Vagina (tissue), 2 donors: ENCODE data around the gene SYNE1.

Experiments used
- POLR2A ChIP-seq, 2 donors: fragments of 450-650 bp; IDR thresholded peaks; one replicate each; pipeline ENCODE4 v1.6.1; 2017; ENCODE audit warnings: antibody characterized with exemption in 2 of 2, mild to moderate bottlenecking in 2 of 2, moderate library complexity in 2 of 2
- POLR2AphosphoS5 ChIP-seq, 2 donors: sonication (generic); formaldehyde crosslinking; IDR thresholded peaks; one replicate each; pipeline ENCODE4 v1.9.0; 2017; ENCODE audit warnings: antibody characterized with exemption in 2 of 2, mild to moderate bottlenecking in 2 of 2, low read depth in 1 of 2; ENCODE audit not compliant: insufficient read depth in 1 of 2
- TF ChIP-seq, protein P1 (sequence below), 3 experiments: fragments of 450-650 bp in 2 of 3; fragments of 200-600 bp in 1 of 3; sonication (generic) in 1 of 3; IDR thresholded peaks; one replicate each; pipeline ENCODE4 v1.5.1; 2017 to 2019; ENCODE audit warnings: antibody characterized with exemption in 3 of 3, mild to moderate bottlenecking in 2 of 3, moderate library complexity in 2 of 3

- TF ChIP-seq, protein P1, sequence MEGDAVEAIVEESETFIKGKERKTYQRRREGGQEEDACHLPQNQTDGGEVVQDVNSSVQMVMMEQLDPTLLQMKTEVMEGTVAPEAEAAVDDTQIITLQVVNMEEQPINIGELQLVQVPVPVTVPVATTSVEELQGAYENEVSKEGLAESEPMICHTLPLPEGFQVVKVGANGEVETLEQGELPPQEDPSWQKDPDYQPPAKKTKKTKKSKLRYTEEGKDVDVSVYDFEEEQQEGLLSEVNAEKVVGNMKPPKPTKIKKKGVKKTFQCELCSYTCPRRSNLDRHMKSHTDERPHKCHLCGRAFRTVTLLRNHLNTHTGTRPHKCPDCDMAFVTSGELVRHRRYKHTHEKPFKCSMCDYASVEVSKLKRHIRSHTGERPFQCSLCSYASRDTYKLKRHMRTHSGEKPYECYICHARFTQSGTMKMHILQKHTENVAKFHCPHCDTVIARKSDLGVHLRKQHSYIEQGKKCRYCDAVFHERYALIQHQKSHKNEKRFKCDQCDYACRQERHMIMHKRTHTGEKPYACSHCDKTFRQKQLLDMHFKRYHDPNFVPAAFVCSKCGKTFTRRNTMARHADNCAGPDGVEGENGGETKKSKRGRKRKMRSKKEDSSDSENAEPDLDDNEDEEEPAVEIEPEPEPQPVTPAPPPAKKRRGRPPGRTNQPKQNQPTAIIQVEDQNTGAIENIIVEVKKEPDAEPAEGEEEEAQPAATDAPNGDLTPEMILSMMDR (IDR thresholded peaks at IDR 0.05), result no peak
- TF ChIP-seq POLR2AphosphoS5 (IDR thresholded peaks at IDR 0.05; ENCODE audit: insufficient read depth in 1 of 2, low read depth in 1 of 2) (no peak), POLR2A (IDR thresholded peaks at IDR 0.05) (no peak)
These were observed 306.2 kb downstream of the SYNE1 start for GRCh38 chr6:152330961-152331360.
